Measurements from ENCODE around the gene UGT1A6.

DNA sequence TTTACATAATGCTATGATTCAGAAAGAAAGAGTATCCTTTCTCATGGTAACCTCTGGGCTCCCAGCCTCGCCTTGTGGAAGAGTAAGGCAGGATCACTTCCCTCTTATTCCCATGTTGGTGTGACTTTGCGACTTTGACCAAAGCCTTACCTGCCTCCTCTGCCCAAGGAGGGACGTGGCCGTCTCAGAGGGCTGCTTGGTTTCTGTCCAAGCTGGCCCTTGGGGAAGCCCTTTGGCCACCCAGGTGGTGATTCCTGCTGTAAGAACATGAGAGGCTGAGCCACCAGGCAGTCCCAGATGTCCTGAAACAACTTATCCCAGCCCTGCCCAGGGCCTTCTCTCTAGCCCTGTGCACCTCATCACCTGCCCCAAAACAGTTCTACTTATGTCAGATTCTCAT lies 6.0 kb downstream of the UGT1A6 start:
- TF ChIP-seq GATA3 (IDR thresholded peaks at IDR 0.05; ENCODE audit: low read depth, low read length) (no peak), GATA2 (IDR thresholded peaks at IDR 0.05; ENCODE audit: low read depth, low read length) (no peak)

Measured in SH-SY5Y (cell line).